ENCODE data around the gene RSAD1. TPM values are rescaled to one million over a fixed set of nuclear protein-coding genes. Genes with fewer than 3 reads are reported as not detected.

The RSAD1 gene
- total RNA-seq, 4 donors from 2014 or later = 10.7 to 26.3 (median 21.3) TPM

DNA sequence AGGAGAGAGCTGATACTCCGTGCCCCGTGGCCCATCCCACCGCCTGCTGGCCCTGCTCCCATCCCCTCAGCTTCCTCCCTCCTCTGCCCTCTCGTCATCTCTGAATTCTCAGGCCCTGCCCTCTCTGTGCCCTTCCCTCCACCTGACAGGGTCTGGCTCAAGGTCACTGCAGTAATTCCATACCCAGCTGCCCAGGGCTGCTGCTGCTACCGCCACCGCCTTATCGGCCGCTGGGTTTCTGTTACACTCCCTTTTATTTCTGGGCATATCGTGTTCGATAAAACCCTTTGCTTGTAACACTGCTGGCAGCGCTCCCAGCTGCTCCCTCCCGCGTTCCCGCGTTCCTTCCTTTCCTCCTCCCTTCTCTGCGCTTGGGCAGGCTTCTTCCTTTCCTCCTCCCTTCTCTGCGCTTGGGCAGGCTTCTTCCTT lies 55.1 kb downstream of the RSAD1 start:
- TF ChIP-seq, protein P1, sequence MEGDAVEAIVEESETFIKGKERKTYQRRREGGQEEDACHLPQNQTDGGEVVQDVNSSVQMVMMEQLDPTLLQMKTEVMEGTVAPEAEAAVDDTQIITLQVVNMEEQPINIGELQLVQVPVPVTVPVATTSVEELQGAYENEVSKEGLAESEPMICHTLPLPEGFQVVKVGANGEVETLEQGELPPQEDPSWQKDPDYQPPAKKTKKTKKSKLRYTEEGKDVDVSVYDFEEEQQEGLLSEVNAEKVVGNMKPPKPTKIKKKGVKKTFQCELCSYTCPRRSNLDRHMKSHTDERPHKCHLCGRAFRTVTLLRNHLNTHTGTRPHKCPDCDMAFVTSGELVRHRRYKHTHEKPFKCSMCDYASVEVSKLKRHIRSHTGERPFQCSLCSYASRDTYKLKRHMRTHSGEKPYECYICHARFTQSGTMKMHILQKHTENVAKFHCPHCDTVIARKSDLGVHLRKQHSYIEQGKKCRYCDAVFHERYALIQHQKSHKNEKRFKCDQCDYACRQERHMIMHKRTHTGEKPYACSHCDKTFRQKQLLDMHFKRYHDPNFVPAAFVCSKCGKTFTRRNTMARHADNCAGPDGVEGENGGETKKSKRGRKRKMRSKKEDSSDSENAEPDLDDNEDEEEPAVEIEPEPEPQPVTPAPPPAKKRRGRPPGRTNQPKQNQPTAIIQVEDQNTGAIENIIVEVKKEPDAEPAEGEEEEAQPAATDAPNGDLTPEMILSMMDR (IDR thresholded peaks at IDR 0.05) = no peak
- TF ChIP-seq POLR2A (IDR thresholded peaks at IDR 0.05) (no peak), EP300 (IDR thresholded peaks at IDR 0.05) (no peak)
- Histone ChIP-seq H3K27me3 (peaks cover 61% of the 10 kb centered on the region), H3K36me3 (no peaks in the 10 kb centered on the region), H3K9me3 (no peaks in the 10 kb centered on the region), H3K4me3 (peak overlapping the region in 1 of 2 donors; percentile 22), H3K27ac (no peak overlapping the region), H3K4me1 (peaks cover 0 to 28% (median 9%) of the 10 kb centered on the region in 3 donors)
- WGBS, 2 donors (ENCODE audit: low coverage in 1 of 2) = 0 to 4% methylated on average over 13 to 17 of the region's 17 CpGs
- no peak for ATAC-seq

GRCh38 chr17:50534222-50534978 lies 55.7 kb downstream of the RSAD1 start:
- H3K27ac ChIP-seq = no peak overlapping the region
- no peak for ATAC-seq
- 76 to 88% methylated on average over 3 to 6 of the region's 24 CpGs for WGBS, 2 donors (ENCODE audit: low coverage in 1 of 2)
- H3K27me3 ChIP-seq = peaks cover 54% of the 10 kb centered on the region
- no peak overlapping the region for H3K4me3 ChIP-seq
- peaks cover 0 to 28% (median 9%) of the 10 kb centered on the region in 3 donors for H3K4me1 ChIP-seq
- TF ChIP-seq POLR2AphosphoS5 (IDR thresholded peaks at IDR 0.05) (no peak), EP300 (IDR thresholded peaks at IDR 0.05) (no peak), POLR2A (IDR thresholded peaks at IDR 0.05) (no peak)
- TF ChIP-seq, protein P1 (IDR thresholded peaks at IDR 0.05) = no peak
- H3K36me3 ChIP-seq = no peaks in the 10 kb centered on the region
- H3K9me3 ChIP-seq = no peaks in the 10 kb centered on the region

GRCh38 chr17:50534979-50535326 lies 56.3 kb downstream of the RSAD1 start:
- TF ChIP-seq, protein P1 (IDR thresholded peaks at IDR 0.05) = no peak
- no peak for TF ChIP-seq POLR2AphosphoS5 (IDR thresholded peaks at IDR 0.05)
- no peak for TF ChIP-seq EP300 (IDR thresholded peaks at IDR 0.05)
- TF ChIP-seq POLR2A (IDR thresholded peaks at IDR 0.05) = no peak
- no peaks in the 10 kb centered on the region for H3K36me3 ChIP-seq
- no peak overlapping the region for H3K27ac ChIP-seq
- H3K4me3 ChIP-seq = no peak overlapping the region
- H3K4me1 ChIP-seq = peaks cover 0 to 28% (median 9%) of the 10 kb centered on the region in 3 donors
- no peak for ATAC-seq
- no peaks in the 10 kb centered on the region for H3K9me3 ChIP-seq
- no CpG with 5 or more reads among the region's 2 CpGs for WGBS, 2 donors (ENCODE audit: low coverage in 1 of 2)
- peaks cover 48% of the 10 kb centered on the region for H3K27me3 ChIP-seq

- ATAC-seq = no peak
- no peak overlapping the region for H3K4me3 ChIP-seq
- TF ChIP-seq POLR2AphosphoS5 (IDR thresholded peaks at IDR 0.05) (no peak), POLR2A (IDR thresholded peaks at IDR 0.05) (no peak), EP300 (IDR thresholded peaks at IDR 0.05) (no peak)
- TF ChIP-seq, protein P1 (IDR thresholded peaks at IDR 0.05) = no peak
- WGBS, 2 donors (ENCODE audit: low coverage in 1 of 2) = 83 to 92% methylated on average over 1 to 3 of the region's 7 CpGs
- no peak overlapping the region for H3K27ac ChIP-seq
- no peaks in the 10 kb centered on the region for H3K36me3 ChIP-seq
- H3K27me3 ChIP-seq = peaks cover 44% of the 10 kb centered on the region
- peaks cover 0 to 28% (median 9%) of the 10 kb centered on the region in 3 donors for H3K4me1 ChIP-seq
- H3K9me3 ChIP-seq = no peaks in the 10 kb centered on the region
Measured at GRCh38 chr17:50535407-50535806, 56.7 kb downstream of the RSAD1 start.

Other genes with a start within 250 kb of the RSAD1 start
- gene TMEM92, start 204.4 kb upstream of the RSAD1 start, total RNA-seq = under 1 TPM in 1 of 4 donors, not detected in 3; 0.16 TPM
- gene XYLT2, start 132.7 kb upstream of the RSAD1 start, total RNA-seq = 10 to 100 TPM; 19.4 to 30.7 (median 23.4) TPM
- gene MRPL27, start 105.7 kb upstream of the RSAD1 start, total RNA-seq = 10 to 100 TPM; 40.3 to 62.1 (median 52.2) TPM
- under 1 TPM in 1 of 4 donors, not detected in 3; 0.54 TPM for gene EME1, start 105.6 kb upstream of the RSAD1 start, total RNA-seq
- 10 to 100 TPM; 34.4 to 76.6 (median 50.3) TPM for gene LRRC59, start 81.3 kb upstream of the RSAD1 start, total RNA-seq
- gene ACSF2, start 52.6 kb upstream of the RSAD1 start, total RNA-seq = 10 to 100 TPM; 11.5 to 23.3 (median 16.1) TPM
- not detected for gene CHAD, start 10.0 kb upstream of the RSAD1 start, total RNA-seq
- gene MYCBPAP, start 29.6 kb downstream of the RSAD1 start, total RNA-seq = under 1 TPM in 2 of 4 donors, not detected in 2; 0.27 to 0.31 TPM
- gene EPN3, start 53.9 kb downstream of the RSAD1 start, total RNA-seq = 1 to 10 TPM in 1 of 4 donors, not detected in 3; 7.3 TPM
- 10 to 100 TPM; 45.0 to 75.3 (median 59.8) TPM for gene SPATA20, start 68.3 kb downstream of the RSAD1 start, total RNA-seq
- under 1 TPM in 3 of 4 donors, not detected in 1; 0.15 to 0.94 (median 0.16) TPM for gene CACNA1G, start 81.9 kb downstream of the RSAD1 start, total RNA-seq
- gene ABCC3, start 156.0 kb downstream of the RSAD1 start, total RNA-seq = 10 to 100 TPM in 1 of 4 donors, 1 to 10 TPM in 3; 2.0 to 18.7 (median 5.1) TPM
- gene ANKRD40, start 229.1 kb downstream of the RSAD1 start, total RNA-seq = 100 to 1,000 TPM in 1 of 4 donors, 10 to 100 TPM in 3; 65.8 to 125 (median 89.2) TPM
- gene LUC7L3, start 240.7 kb downstream of the RSAD1 start, total RNA-seq = 100 to 1,000 TPM in 1 of 4 donors, 10 to 100 TPM in 3; 40.1 to 134 (median 54.6) TPM

Measured in gastroesophageal sphincter (tissue), 4 donors.